ENCODE results near the gene SLC22A9. TPM values are rescaled to one million over a fixed set of nuclear protein-coding genes. Genes with fewer than 3 reads are reported as not detected.

SLC22A9 gene
- total RNA-seq, 1 experiment from 2014 or later = not detected

DNA sequence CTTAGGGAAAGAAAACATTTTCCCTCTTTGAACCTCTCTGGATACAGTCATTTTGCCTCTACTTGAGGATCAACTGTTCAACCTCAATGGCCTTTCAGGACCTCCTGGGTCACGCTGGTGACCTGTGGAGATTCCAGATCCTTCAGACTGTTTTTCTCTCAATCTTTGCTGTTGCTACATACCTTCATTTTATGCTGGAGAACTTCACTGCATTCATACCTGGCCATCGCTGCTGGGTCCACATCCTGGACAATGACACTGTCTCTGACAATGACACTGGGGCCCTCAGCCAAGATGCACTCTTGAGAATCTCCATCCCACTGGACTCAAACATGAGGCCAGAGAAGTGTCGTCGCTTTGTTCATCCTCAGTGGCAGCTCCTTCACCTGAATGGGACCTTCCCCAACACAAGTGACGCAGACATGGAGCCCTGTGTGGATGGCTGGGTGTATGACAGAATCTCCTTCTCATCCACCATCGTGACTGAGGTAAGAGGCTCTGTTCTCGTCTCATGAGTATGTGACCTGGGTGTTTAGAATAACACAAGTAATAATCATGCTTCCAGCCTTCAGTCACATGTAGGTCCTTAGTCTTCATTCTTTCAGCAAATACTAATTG is 495 bp downstream of the SLC22A9 start:
- no peak overlapping the region for H2BK20ac ChIP-seq (ENCODE audit: low read depth, low read length, poor library complexity, severe bottlenecking)

More for the DNA sequence above, 495 bp downstream of the SLC22A9 start:
- DNase-seq = no peak
- Histone ChIP-seq H2BK120ac (ENCODE audit: low read depth, low read length, poor library complexity, severe bottlenecking) (no peak overlapping the region), H2AFZ (ENCODE audit: low read length) (no peak overlapping the region), H3K9me3 (ENCODE audit: control insufficient read depth, low read depth, low read length) (no peaks in the 10 kb centered on the region), H3K23ac (ENCODE audit: insufficient read length, low read depth, low read length) (no peak overlapping the region), H3K56ac (ENCODE audit: insufficient read length, low read depth, low read length) (no peak overlapping the region), H2BK15ac (ENCODE audit: low read depth, low read length) (no peak overlapping the region), H3K79me1 (ENCODE audit: insufficient read depth, low read depth, low read length, poor library complexity, severe bottlenecking) (no peaks in the 10 kb centered on the region), H3K4me2 (ENCODE audit: insufficient read depth, insufficient read length, low read length) (no peak overlapping the region), H2BK5ac (ENCODE audit: insufficient read length, low read length) (no peak overlapping the region), H4K8ac (replicated peaks; ENCODE audit: insufficient read length, low read depth, low read length) (no peak overlapping the region), H3K18ac (ENCODE audit: insufficient read length, low read depth, low read length) (no peak overlapping the region), H3K79me2 (ENCODE audit: insufficient read depth, low read length) (no peaks in the 10 kb centered on the region), H3K23me2 (ENCODE audit: insufficient read length, low read depth, low read length, poor library complexity, severe bottlenecking) (no peaks in the 10 kb centered on the region), H3T11ph (ENCODE audit: low read length) (no peak overlapping the region), H4K5ac (ENCODE audit: insufficient read length, low read depth, low read length) (no peak overlapping the region), H3K9ac (ENCODE audit: extremely low read depth, insufficient read length, low read length) (no peak overlapping the region), H3K27ac (ENCODE audit: insufficient read length, low read depth, low read length) (no peak overlapping the region), H2BK12ac (ENCODE audit: insufficient read length, low read depth, low read length) (no peak overlapping the region), H2AK5ac (ENCODE audit: insufficient read length, low read length) (no peak overlapping the region), H3K4ac (ENCODE audit: low read depth, low read length) (no peak overlapping the region), H3K4me1 (ENCODE audit: insufficient read depth, low read length) (no peaks in the 10 kb centered on the region), H3K27me3 (ENCODE audit: insufficient read depth, low read length) (no peaks in the 10 kb centered on the region), H4K20me1 (ENCODE audit: control insufficient read depth, insufficient read depth, insufficient read length) (no peaks in the 10 kb centered on the region), H4K91ac (ENCODE audit: insufficient read length, low read depth, low read length) (no peak overlapping the region), H3K14ac (ENCODE audit: insufficient read depth, low read length) (no peak overlapping the region)
- no peaks in the 10 kb centered on the region for H3K4me1 Mint-ChIP-seq
- H3K27me3 Mint-ChIP-seq (ENCODE audit: low read depth) = no peaks in the 10 kb centered on the region; the same call in 1 of the 2 replicates
- TF ChIP-seq, protein P1, sequence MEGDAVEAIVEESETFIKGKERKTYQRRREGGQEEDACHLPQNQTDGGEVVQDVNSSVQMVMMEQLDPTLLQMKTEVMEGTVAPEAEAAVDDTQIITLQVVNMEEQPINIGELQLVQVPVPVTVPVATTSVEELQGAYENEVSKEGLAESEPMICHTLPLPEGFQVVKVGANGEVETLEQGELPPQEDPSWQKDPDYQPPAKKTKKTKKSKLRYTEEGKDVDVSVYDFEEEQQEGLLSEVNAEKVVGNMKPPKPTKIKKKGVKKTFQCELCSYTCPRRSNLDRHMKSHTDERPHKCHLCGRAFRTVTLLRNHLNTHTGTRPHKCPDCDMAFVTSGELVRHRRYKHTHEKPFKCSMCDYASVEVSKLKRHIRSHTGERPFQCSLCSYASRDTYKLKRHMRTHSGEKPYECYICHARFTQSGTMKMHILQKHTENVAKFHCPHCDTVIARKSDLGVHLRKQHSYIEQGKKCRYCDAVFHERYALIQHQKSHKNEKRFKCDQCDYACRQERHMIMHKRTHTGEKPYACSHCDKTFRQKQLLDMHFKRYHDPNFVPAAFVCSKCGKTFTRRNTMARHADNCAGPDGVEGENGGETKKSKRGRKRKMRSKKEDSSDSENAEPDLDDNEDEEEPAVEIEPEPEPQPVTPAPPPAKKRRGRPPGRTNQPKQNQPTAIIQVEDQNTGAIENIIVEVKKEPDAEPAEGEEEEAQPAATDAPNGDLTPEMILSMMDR (conservative IDR thresholded peaks at IDR 0.05) = no peak
- H3K36me3 Mint-ChIP-seq (ENCODE audit: insufficient read depth in 1 of 3, low read depth in 3 of 3) = no peaks in the 10 kb centered on the region
- no CpG with 5 or more reads among the region's 7 CpGs for WGBS (ENCODE audit: extremely low coverage, insufficient read length, low lambda C conversion rate)
- H3K9me3 Mint-ChIP-seq = peaks cover 9 to 14% of the 10 kb centered on the region in 2 experiments; a peak in 4 of 5 replicates
- H3K27ac Mint-ChIP-seq = no peak overlapping the region
- no peak overlapping the region for H3K4me3 Mint-ChIP-seq
